ENCODE results near the gene RGS1.

The RGS1 gene

GRCh38 chr1:192579010-192579738, 3.6 kb downstream of the RGS1 start:
- in situ Hi-C loops (cut with MboI; ENCODE audit: low sequenced_read_pairs) = loop anchor here (25.0 kb wide), 1 partner anchor 92 kb away; no protein-coding TSS in a partner anchor

GRCh38 chr1:192580351-192580962, 4.9 kb downstream of the RGS1 start:
- in situ Hi-C loops (cut with MboI; ENCODE audit: low sequenced_read_pairs) = loop anchor here (25.0 kb wide), 1 partner anchor 93 kb away; no protein-coding TSS in a partner anchor

GRCh38 chr1:192581131-192581927, 5.8 kb downstream of the RGS1 start:
- in situ Hi-C loops (cut with MboI; ENCODE audit: low sequenced_read_pairs) = loop anchor here (25.0 kb wide), 1 partner anchor 94 kb away; no protein-coding TSS in a partner anchor

- in situ Hi-C loops (cut with MboI; ENCODE audit: low sequenced_read_pairs) = loop anchor here (25.0 kb wide), 1 partner anchor 98 kb away; no protein-coding TSS in a partner anchor
These were observed 9.3 kb downstream of the RGS1 start for GRCh38 chr1:192584866-192585265.

GRCh38 chr1:192587386-192588266, 12.1 kb downstream of the RGS1 start:
- in situ Hi-C loops (cut with MboI; ENCODE audit: low sequenced_read_pairs) = loop anchor here (25.0 kb wide), 1 partner anchor 100 kb away; no protein-coding TSS in a partner anchor

- in situ Hi-C loops (cut with MboI; ENCODE audit: low sequenced_read_pairs) = loop anchor here (25.0 kb wide), 1 partner anchor 101 kb away; no protein-coding TSS in a partner anchor
These were observed 13.0 kb downstream of the RGS1 start for GRCh38 chr1:192588546-192588945.

GRCh38 chr1:192589813-192590212, 14.2 kb downstream of the RGS1 start:
- in situ Hi-C loops (cut with MboI; ENCODE audit: low sequenced_read_pairs) = loop anchor here (25.0 kb wide), 1 partner anchor 103 kb away; no protein-coding TSS in a partner anchor

- in situ Hi-C loops (cut with MboI; ENCODE audit: low sequenced_read_pairs) = loop anchor here (25.0 kb wide), 1 partner anchor 105 kb away; no protein-coding TSS in a partner anchor
These were observed 16.9 kb downstream of the RGS1 start for GRCh38 chr1:192592517-192592916.

- in situ Hi-C loops (cut with MboI; ENCODE audit: low sequenced_read_pairs) = loop anchor here (25.0 kb wide), 1 partner anchor 106 kb away; no protein-coding TSS in a partner anchor
These were observed 17.6 kb downstream of the RGS1 start for GRCh38 chr1:192592981-192593708.

GRCh38 chr1:192595299-192595698, 19.7 kb downstream of the RGS1 start:
- in situ Hi-C loops (cut with MboI; ENCODE audit: low sequenced_read_pairs) = loop anchor here (25.0 kb wide), 1 partner anchor 108 kb away; no protein-coding TSS in a partner anchor

- in situ Hi-C loops (cut with MboI; ENCODE audit: low sequenced_read_pairs) = loop anchor here (25.0 kb wide), 1 partner anchor 111 kb away; no protein-coding TSS in a partner anchor
These were observed 23.0 kb downstream of the RGS1 start for GRCh38 chr1:192598589-192598988.

GRCh38 chr1:192600275-192600674, 24.7 kb downstream of the RGS1 start:
- in situ Hi-C loops (cut with MboI; ENCODE audit: low sequenced_read_pairs) = no loop called here

GRCh38 chr1:192601143-192601542, 25.6 kb downstream of the RGS1 start:
- in situ Hi-C loops (cut with MboI; ENCODE audit: low sequenced_read_pairs) = no loop called here

- in situ Hi-C loops (cut with MboI; ENCODE audit: low sequenced_read_pairs) = no loop called here
These were observed 26.0 kb downstream of the RGS1 start for GRCh38 chr1:192601567-192601966.

- in situ Hi-C loops (cut with MboI; ENCODE audit: low sequenced_read_pairs) = no loop called here
These were observed 27.2 kb downstream of the RGS1 start for GRCh38 chr1:192602757-192603156.

GRCh38 chr1:192603218-192603787, 27.7 kb downstream of the RGS1 start:
- in situ Hi-C loops (cut with MboI; ENCODE audit: low sequenced_read_pairs) = no loop called here

- in situ Hi-C loops (cut with MboI; ENCODE audit: low sequenced_read_pairs) = no loop called here
These were observed 29.5 kb downstream of the RGS1 start for GRCh38 chr1:192604979-192605620.

- in situ Hi-C loops (cut with MboI; ENCODE audit: low sequenced_read_pairs) = no loop called here
These were observed 33.1 kb downstream of the RGS1 start for GRCh38 chr1:192608671-192609070.
